GM18868 (cell line): Measurements from ENCODE around the gene LETM1.
A peak's percentile ranks its signal among the peaks of the same experiment; 100 is the strongest.

Experiments
- ATAC-seq: cut with Tn5 transposase; IDR thresholded peaks from one replicate; pipeline ENCODE4 v1.9.1; 2021; ENCODE audit warnings: mild to moderate bottlenecking, moderate library complexity; ENCODE audit not compliant: unreplicated experiment

LETM1 gene

GRCh38 chr4:1797298-1797860 is 58.6 kb downstream of the LETM1 start:
- no peak for ATAC-seq

- no peak for ATAC-seq
Observed at GRCh38 chr4:1796486-1797204, 59.3 kb downstream of the LETM1 start.

GRCh38 chr4:1795299-1796195 is 60.4 kb downstream of the LETM1 start:
- ATAC-seq: no peak

- ATAC-seq: no peak
Observed at GRCh38 chr4:1794809-1795298, 61.1 kb downstream of the LETM1 start.

GRCh38 chr4:1793940-1794808 is 61.8 kb downstream of the LETM1 start:
- ATAC-seq: no peak

- peak; percentile 25 for ATAC-seq
Observed at GRCh38 chr4:1793496-1793840, 62.5 kb downstream of the LETM1 start.

GRCh38 chr4:1792832-1793495 is 63.0 kb downstream of the LETM1 start, which contains the start of gene FGFR3:
FGFR3 (plus strand) TSS chr4:1793293; CDS start chr4:1793935, 642 bp downstream.
- peak; percentile 54 for ATAC-seq

GRCh38 chr4:1792158-1792831 is 63.7 kb downstream of the LETM1 start:
- ATAC-seq: no peak

GRCh38 chr4:1790005-1790404 is 66.0 kb downstream of the LETM1 start:
- no peak for ATAC-seq

GRCh38 chr4:1789552-1789951 is 66.4 kb downstream of the LETM1 start:
- ATAC-seq: no peak

GRCh38 chr4:1788254-1788973 is 67.5 kb downstream of the LETM1 start:
- no peak for ATAC-seq

GRCh38 chr4:1787411-1788077 is 68.4 kb downstream of the LETM1 start:
- ATAC-seq: no peak

GRCh38 chr4:1786544-1787362 is 69.2 kb downstream of the LETM1 start:
- no peak for ATAC-seq

- no peak for ATAC-seq
Observed at GRCh38 chr4:1785592-1785991, 70.4 kb downstream of the LETM1 start.

GRCh38 chr4:1784789-1785591 is 71.0 kb downstream of the LETM1 start:
- ATAC-seq: no peak

- ATAC-seq: no peak
Observed at GRCh38 chr4:1784395-1784788, 71.6 kb downstream of the LETM1 start.

- ATAC-seq: no peak
Observed at GRCh38 chr4:1783970-1784369, 72.0 kb downstream of the LETM1 start.
